ENCODE results near the gene AMBN. TPM values are rescaled to one million over a fixed set of nuclear protein-coding genes. Genes with fewer than 3 reads are reported as not detected.

The AMBN gene
- total RNA-seq (ENCODE audit: unreplicated experiment), result not detected
- long read RNA-seq, result 0 reads

GRCh38 chr4:70591955-70592582 lies at the start of gene AMBN:
Gene AMBN (plus strand): TSS chr4:70592256. CDS start chr4:70592359, 103 bp downstream.
- H3K4me3 Mint-ChIP-seq (ENCODE audit: unreplicated experiment), result no peak within 1 kb of the TSS
- H3K4me1 Mint-ChIP-seq (ENCODE audit: unreplicated experiment), result no peaks in the 10 kb centered on the region
- no peaks in the 10 kb centered on the region for H3K27me3 Mint-ChIP-seq (ENCODE audit: unreplicated experiment)
- no peak for TF ChIP-seq CTCF (IDR thresholded peaks at IDR 0.05; ENCODE audit: unreplicated experiment)
- DNase-seq (ENCODE audit: low spot score), result no peak
- no peaks in the 10 kb centered on the region for H3K36me3 Mint-ChIP-seq (ENCODE audit: low read depth, unreplicated experiment)
- no peak within 1 kb of the TSS for H3K27ac Mint-ChIP-seq (ENCODE audit: unreplicated experiment)
- no peaks in the 10 kb centered on the region for H3K9me3 Mint-ChIP-seq (ENCODE audit: unreplicated experiment)

- DNase-seq (ENCODE audit: low spot score), result peak; percentile 9
- Mint-ChIP-seq H3K4me3 (ENCODE audit: unreplicated experiment) (no peak overlapping the region), H3K4me1 (ENCODE audit: unreplicated experiment) (no peaks in the 10 kb centered on the region), H3K27ac (ENCODE audit: unreplicated experiment) (no peak overlapping the region), H3K9me3 (ENCODE audit: unreplicated experiment) (no peaks in the 10 kb centered on the region), H3K36me3 (ENCODE audit: low read depth, unreplicated experiment) (no peaks in the 10 kb centered on the region), H3K27me3 (ENCODE audit: unreplicated experiment) (no peaks in the 10 kb centered on the region)
- TF ChIP-seq CTCF (IDR thresholded peaks at IDR 0.05; ENCODE audit: unreplicated experiment), result peak; percentile 63
These were observed 47.7 kb upstream of the AMBN start for GRCh38 chr4:70544279-70544868.

- DNase-seq (ENCODE audit: low spot score), result no peak
- no peaks in the 10 kb centered on the region for H3K36me3 Mint-ChIP-seq (ENCODE audit: low read depth, unreplicated experiment)
These were observed 35.2 kb upstream of the AMBN start for GRCh38 chr4:70556856-70557255.

GRCh38 chr4:70559211-70559830 lies 32.7 kb upstream of the AMBN start:
- DNase-seq (ENCODE audit: low spot score), result peak; percentile 56
- H3K36me3 Mint-ChIP-seq (ENCODE audit: low read depth, unreplicated experiment), result no peaks in the 10 kb centered on the region
- no peak overlapping the region for H3K27ac Mint-ChIP-seq (ENCODE audit: unreplicated experiment)
- H3K27me3 Mint-ChIP-seq (ENCODE audit: unreplicated experiment), result no peaks in the 10 kb centered on the region
- H3K9me3 Mint-ChIP-seq (ENCODE audit: unreplicated experiment), result no peaks in the 10 kb centered on the region
- no peak overlapping the region for H3K4me3 Mint-ChIP-seq (ENCODE audit: unreplicated experiment)
- no peaks in the 10 kb centered on the region for H3K4me1 Mint-ChIP-seq (ENCODE audit: unreplicated experiment)
- peak; percentile 63 for TF ChIP-seq CTCF (IDR thresholded peaks at IDR 0.05; ENCODE audit: unreplicated experiment)

More at GRCh38 chr4:70556856-70557255, 35.2 kb upstream of the AMBN start:
- Mint-ChIP-seq H3K9me3 (ENCODE audit: unreplicated experiment) (no peaks in the 10 kb centered on the region), H3K4me1 (ENCODE audit: unreplicated experiment) (no peaks in the 10 kb centered on the region), H3K27ac (ENCODE audit: unreplicated experiment) (no peak overlapping the region), H3K4me3 (ENCODE audit: unreplicated experiment) (no peak overlapping the region), H3K27me3 (ENCODE audit: unreplicated experiment) (no peaks in the 10 kb centered on the region)
- TF ChIP-seq CTCF (IDR thresholded peaks at IDR 0.05; ENCODE audit: unreplicated experiment), result no peak

- H3K4me1 Mint-ChIP-seq (ENCODE audit: unreplicated experiment), result no peaks in the 10 kb centered on the region
- H3K4me3 Mint-ChIP-seq (ENCODE audit: unreplicated experiment), result no peak overlapping the region
These were observed 32.1 kb upstream of the AMBN start for GRCh38 chr4:70559924-70560323.

More at GRCh38 chr4:70559924-70560323, 32.1 kb upstream of the AMBN start:
- H3K36me3 Mint-ChIP-seq (ENCODE audit: low read depth, unreplicated experiment), result no peaks in the 10 kb centered on the region
- H3K9me3 Mint-ChIP-seq (ENCODE audit: unreplicated experiment), result no peaks in the 10 kb centered on the region
- H3K27ac Mint-ChIP-seq (ENCODE audit: unreplicated experiment), result no peak overlapping the region
- no peak for TF ChIP-seq CTCF (IDR thresholded peaks at IDR 0.05; ENCODE audit: unreplicated experiment)
- no peaks in the 10 kb centered on the region for H3K27me3 Mint-ChIP-seq (ENCODE audit: unreplicated experiment)
- DNase-seq (ENCODE audit: low spot score), result no peak
